Activated naive CD4-positive, alpha-beta T cell treated with anti-CD3 and anti-CD28 coated beads, Interleukin-2, amount 10 ng/mL, durations not matched to agents 7 days and 5 days (primary cell): ENCODE results near the gene TMEM219.
"Not testable (repeated sequence)": the region's sequence is repeated elsewhere in the genome, so short reads cannot be mapped to it uniquely, and the experiment has no call there.

Experiments used
- CTCF ChIA-PET: fragments of 350-600 bp; sonication (Branson Sonifier 250); formaldehyde crosslinking; loops from one replicate; lab custom pipeline; 2021; ENCODE audit warnings: antibody characterized with exemption; lab: Charles Lee
- DNase-seq: peaks from one replicate; pipeline ENCODE4 v3.0.0-alpha.2; 2020
- H3K27ac Mint-ChIP-seq: one replicate; pipeline ENCODE4 v1.8.0; 2021; ENCODE audit warnings: mild to moderate bottlenecking, moderate library complexity, mixed read lengths
- H3K27me3 Mint-ChIP-seq: one replicate; pipeline ENCODE4 v1.8.0; 2021; ENCODE audit warnings: mild to moderate bottlenecking, mixed read lengths
- H3K36me3 Mint-ChIP-seq: one replicate; pipeline ENCODE4 v1.8.0; 2021; ENCODE audit warnings: mixed read lengths
- H3K4me1 Mint-ChIP-seq: one replicate; pipeline ENCODE4 v1.8.0; 2021; ENCODE audit warnings: mixed read lengths
- H3K4me3 Mint-ChIP-seq: one replicate; pipeline ENCODE4 v1.8.0; 2021; ENCODE audit warnings: mild to moderate bottlenecking, moderate library complexity, mixed read lengths
- H3K9me3 Mint-ChIP-seq: one replicate; pipeline ENCODE4 v1.8.0; 2021; ENCODE audit warnings: mixed read lengths

Gene TMEM219

GRCh38 chr16:29927070-29927905 lies 34.6 kb upstream of the TMEM219 start:
- H3K27me3 Mint-ChIP-seq, result peaks cover 6% of the 10 kb centered on the region
- no peak for DNase-seq
- H3K4me1 Mint-ChIP-seq, result peaks cover 37% of the 10 kb centered on the region
- CTCF ChIA-PET, result interaction anchor here (0.7 to 1.3 kb wide), 3 partner anchors 78 to 225 kb away, joined by 3 to 4 read pairs (median 3); no protein-coding TSS in a partner anchor
- H3K36me3 Mint-ChIP-seq, result peaks cover 8% of the 10 kb centered on the region
- H3K4me3 Mint-ChIP-seq, result peak overlapping the region; percentile 81
- H3K9me3 Mint-ChIP-seq, result no peaks in the 10 kb centered on the region
- no peak overlapping the region for H3K27ac Mint-ChIP-seq

DNA sequence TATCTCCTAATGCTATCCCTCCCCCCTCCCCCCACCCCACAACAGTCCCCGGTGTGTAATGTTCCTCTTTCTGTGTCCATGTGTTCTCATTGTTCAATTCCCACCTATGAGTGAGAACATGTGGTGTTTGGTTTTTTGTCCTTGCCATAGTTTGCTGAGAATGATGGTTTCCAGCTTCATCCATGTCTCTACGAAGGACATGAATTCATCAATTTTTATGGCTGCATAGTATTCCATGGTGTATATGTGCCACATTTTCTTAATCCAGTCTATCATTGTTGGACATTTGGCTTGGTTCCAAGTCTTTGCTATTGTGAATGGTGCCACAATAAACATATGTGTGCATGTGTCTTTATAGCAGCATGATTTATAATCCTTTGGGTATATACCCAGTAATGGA lies 30.1 kb upstream of the TMEM219 start:
- not testable (repeated sequence) for H3K4me3 Mint-ChIP-seq, DNase-seq, H3K27ac Mint-ChIP-seq, H3K36me3 Mint-ChIP-seq, H3K9me3 Mint-ChIP-seq
- CTCF ChIA-PET, result interaction anchor here (0.6 kb wide), 1 partner anchor 29 kb away, joined by 3 read pairs; no protein-coding TSS in a partner anchor
- peaks cover 33% of the 10 kb centered on the region for H3K27me3 Mint-ChIP-seq
- H3K4me1 Mint-ChIP-seq, result peaks cover 13% of the 10 kb centered on the region

GRCh38 chr16:29940656-29941055 lies 21.2 kb upstream of the TMEM219 start:
- CTCF ChIA-PET, result no interaction called here
- DNase-seq, result no peak
- H3K4me1 Mint-ChIP-seq, result peaks cover 4% of the 10 kb centered on the region
- H3K4me3 Mint-ChIP-seq, result no peak overlapping the region
- H3K27me3 Mint-ChIP-seq, result peaks cover 44% of the 10 kb centered on the region
- no peaks in the 10 kb centered on the region for H3K36me3 Mint-ChIP-seq
- H3K27ac Mint-ChIP-seq, result no peak overlapping the region
- no peaks in the 10 kb centered on the region for H3K9me3 Mint-ChIP-seq

DNA sequence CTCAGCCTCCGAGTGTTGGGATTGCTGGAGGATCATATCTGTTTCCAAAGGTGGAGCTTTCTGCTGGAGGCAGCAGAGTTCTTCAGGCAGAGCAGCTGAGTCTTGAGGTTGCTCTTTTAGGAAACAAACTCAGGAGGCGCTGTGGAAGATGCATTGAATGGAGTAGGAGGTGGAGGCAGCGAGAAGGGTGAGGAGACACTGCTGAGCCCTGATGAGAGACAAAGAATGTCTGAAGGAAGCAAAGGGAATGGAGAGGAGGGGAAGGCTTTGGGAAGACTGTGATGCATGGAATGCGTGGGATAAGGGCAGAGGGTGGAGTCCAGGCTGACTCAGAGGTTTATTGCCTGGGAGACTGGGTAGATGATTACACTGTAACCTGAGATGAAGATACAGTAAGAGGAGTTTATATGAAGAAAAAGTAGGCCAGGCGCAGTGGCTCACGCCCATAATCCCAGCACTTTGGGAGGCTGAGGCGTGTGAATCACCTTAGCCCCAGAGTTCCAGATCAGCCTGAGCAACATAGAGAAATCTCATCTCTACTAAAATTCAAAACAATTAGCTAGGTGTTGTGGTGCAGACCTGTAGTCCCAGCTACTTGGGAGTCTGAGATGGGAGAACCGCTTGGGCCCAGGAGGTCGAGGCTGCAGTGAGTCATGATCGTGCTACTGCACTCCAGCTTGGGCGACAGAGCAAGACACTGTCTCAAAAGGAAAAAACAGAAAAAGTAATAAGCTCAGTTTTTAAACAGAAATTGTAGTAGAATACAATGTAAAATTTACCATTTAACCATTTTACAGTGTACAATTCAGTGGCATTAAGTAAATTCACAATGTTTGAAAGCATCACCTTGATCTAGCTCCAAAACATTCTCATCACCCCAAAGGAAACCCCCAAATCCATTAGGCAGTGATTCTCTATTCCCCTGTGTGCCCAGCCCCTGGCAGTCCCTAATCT lies 17.8 kb upstream of the TMEM219 start:
- no peaks in the 10 kb centered on the region for H3K36me3 Mint-ChIP-seq
- no peak overlapping the region for H3K27ac Mint-ChIP-seq
- no peak for DNase-seq
- no peak overlapping the region for H3K4me3 Mint-ChIP-seq
- no peaks in the 10 kb centered on the region for H3K9me3 Mint-ChIP-seq
- H3K4me1 Mint-ChIP-seq, result peaks cover 4% of the 10 kb centered on the region
- peaks cover 30% of the 10 kb centered on the region for H3K27me3 Mint-ChIP-seq
- CTCF ChIA-PET, result interaction anchor here (0.6 kb wide), 1 partner anchor 7 kb away, joined by 4 read pairs; no protein-coding TSS in a partner anchor

DNA sequence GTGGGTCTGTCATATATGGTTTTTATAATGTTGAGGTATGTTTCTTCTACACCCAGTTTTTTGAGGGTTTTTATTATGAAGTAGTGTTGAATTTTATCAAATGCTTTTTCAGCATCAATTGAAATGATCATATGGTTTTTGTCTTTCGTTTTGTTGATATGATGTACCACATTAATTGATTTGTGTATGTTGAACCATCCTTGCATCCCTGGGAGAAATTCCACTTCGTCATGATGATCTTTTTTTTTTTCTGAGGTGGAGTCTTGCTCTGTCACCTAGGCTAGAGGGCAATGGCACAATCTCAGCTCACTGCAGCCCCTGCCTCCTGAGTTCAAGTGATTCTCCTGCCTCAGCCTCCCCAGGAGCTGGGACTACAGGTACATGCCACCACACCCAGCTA lies 14.0 kb upstream of the TMEM219 start:
- no peaks in the 10 kb centered on the region for H3K36me3 Mint-ChIP-seq
- CTCF ChIA-PET, result interaction anchor here (0.8 kb wide), 1 partner anchor 58 kb away, joined by 3 read pairs; no protein-coding TSS in a partner anchor
- no peak overlapping the region for H3K4me3 Mint-ChIP-seq
- peaks cover under 1% of the 10 kb centered on the region for H3K4me1 Mint-ChIP-seq
- no peak for DNase-seq
- H3K9me3 Mint-ChIP-seq, result peaks cover 4% of the 10 kb centered on the region
- peaks cover 25% of the 10 kb centered on the region for H3K27me3 Mint-ChIP-seq
- H3K27ac Mint-ChIP-seq, result no peak overlapping the region

DNA sequence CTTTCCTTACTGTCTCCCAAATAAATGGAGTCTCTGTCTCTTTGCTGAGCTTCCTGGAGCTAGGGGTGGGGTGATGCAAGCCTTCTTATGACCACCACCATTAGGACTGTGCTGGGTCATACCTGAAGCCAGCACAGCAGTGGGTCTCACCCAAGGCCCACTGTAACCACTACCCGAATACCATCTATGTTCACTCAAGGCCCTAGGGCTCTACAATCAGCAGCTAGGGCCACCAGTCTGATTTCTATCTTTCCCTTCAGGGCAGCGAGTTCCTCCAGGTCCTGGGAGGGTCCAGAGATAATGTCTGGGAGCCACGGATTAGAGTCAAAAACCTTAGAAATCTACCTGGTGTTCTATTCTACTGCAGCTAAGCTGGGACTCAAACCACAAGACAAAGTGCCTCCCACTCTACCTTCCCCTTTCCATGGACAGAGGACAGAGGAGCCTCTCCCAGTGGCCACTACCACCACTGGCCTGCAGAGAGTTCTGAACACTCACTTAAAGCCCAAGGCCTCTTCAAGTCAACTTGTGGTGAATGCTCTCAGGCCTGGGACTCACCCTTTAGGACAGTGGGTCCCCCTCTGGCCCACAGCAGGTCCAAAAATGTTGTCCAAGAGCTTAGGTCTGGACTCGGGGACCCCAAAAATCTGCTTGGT lies 10.9 kb upstream of the TMEM219 start:
- Mint-ChIP-seq H3K9me3 (peaks cover 4% of the 10 kb centered on the region), H3K36me3 (no peaks in the 10 kb centered on the region), H3K27me3 (peaks cover 22% of the 10 kb centered on the region), H3K4me1 (no peaks in the 10 kb centered on the region), H3K27ac (no peak overlapping the region), H3K4me3 (no peak overlapping the region)
- CTCF ChIA-PET, result interaction anchor here (0.8 kb wide), 1 partner anchor 7 kb away, joined by 4 read pairs; no protein-coding TSS in a partner anchor
- DNase-seq, result no peak

DNA sequence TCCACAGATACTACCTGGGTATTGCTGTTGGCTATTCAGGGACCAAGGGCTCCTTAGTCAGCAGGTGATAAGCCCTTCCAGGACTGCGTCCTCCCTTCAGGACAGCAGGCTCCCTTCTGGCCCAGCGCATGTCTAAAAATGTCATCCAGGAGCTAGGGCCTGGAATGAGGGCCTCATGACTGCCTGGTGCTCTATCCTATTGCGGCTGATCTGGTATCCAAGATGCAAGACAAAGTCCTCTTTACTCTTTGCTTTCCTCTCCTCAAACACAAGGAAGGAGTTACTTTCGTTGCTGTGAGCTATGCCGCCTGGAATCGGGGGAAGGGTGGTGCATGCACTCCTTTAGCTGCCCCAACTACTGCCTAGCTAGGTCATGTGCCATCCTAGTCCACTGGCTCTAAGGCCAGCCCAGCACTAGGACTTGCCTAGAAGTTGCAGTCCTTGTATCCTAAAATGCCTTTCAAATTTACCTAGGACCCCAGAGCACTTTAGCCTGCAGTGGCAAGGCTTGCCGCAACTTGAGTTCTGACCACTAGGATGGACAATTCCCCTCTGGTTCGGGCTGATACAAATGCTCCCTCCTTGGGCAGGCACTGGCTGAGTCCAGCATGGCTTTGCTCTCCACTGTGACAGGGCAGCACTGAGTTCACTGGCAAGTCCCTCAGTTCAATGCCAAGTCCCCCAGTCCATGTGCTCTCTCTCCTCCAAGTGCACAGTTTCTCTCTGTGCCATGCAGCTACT lies 10.1 kb upstream of the TMEM219 start:
- H3K9me3 Mint-ChIP-seq, result peaks cover 4% of the 10 kb centered on the region
- H3K27me3 Mint-ChIP-seq, result peaks cover 23% of the 10 kb centered on the region
- no peak for DNase-seq
- H3K36me3 Mint-ChIP-seq, result no peaks in the 10 kb centered on the region
- no peak overlapping the region for H3K27ac Mint-ChIP-seq
- CTCF ChIA-PET, result interaction anchor here (0.8 kb wide), 1 partner anchor 8 kb away, joined by 4 read pairs; no protein-coding TSS in a partner anchor
- H3K4me1 Mint-ChIP-seq, result no peaks in the 10 kb centered on the region
- H3K4me3 Mint-ChIP-seq, result no peak overlapping the region

DNA sequence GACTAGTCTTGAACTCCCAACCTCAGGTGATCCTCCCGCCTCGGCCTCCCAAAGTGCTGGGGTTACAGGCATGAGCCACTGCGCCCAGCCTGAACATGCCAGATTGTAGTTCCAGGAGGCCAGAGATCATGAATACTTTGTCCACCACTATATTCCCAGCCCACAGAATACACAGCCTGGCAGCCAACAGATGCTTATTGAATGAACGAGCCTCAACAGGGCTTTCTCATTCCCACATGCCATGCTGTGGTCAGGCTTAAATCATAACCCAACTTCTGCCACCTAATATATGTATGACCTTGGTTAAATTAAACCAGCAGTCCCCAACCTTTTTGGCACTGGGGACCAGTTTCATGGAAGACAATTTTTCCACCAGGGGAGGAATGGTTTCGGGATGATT lies 3.1 kb upstream of the TMEM219 start:
- H3K4me3 Mint-ChIP-seq, result no peak overlapping the region
- H3K36me3 Mint-ChIP-seq, result peaks cover 8% of the 10 kb centered on the region
- CTCF ChIA-PET, result no interaction called here
- no peaks in the 10 kb centered on the region for H3K9me3 Mint-ChIP-seq
- DNase-seq, result no peak
- peaks cover 23% of the 10 kb centered on the region for H3K4me1 Mint-ChIP-seq
- H3K27ac Mint-ChIP-seq, result no peak overlapping the region
- peaks cover 12% of the 10 kb centered on the region for H3K27me3 Mint-ChIP-seq

DNA sequence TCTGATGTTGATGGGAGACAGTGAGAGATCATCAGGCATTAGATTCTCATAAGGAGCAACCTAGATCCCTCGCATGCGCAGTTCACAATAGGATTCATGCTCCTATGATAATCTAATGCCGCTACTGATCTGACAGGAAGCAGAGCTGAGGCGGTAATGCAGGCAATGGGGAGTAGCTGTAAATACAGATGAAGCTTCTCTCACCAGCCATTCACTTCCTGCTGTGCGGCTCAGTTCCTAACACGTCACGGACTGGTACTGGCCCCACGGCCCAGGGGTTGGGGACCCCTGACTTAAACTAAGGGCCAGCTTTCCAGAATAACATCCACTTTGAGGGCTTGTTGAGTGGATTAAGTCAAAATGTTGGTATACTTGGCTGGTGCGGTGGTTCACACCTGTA lies 2.6 kb upstream of the TMEM219 start:
- peak overlapping the region; percentile 55 for H3K27ac Mint-ChIP-seq
- CTCF ChIA-PET, result no interaction called here
- peaks cover 8% of the 10 kb centered on the region for H3K27me3 Mint-ChIP-seq
- no peak overlapping the region for H3K4me3 Mint-ChIP-seq
- peaks cover 23% of the 10 kb centered on the region for H3K4me1 Mint-ChIP-seq
- no peaks in the 10 kb centered on the region for H3K9me3 Mint-ChIP-seq
- peaks cover 8% of the 10 kb centered on the region for H3K36me3 Mint-ChIP-seq
- no peak for DNase-seq

- H3K27ac Mint-ChIP-seq, DNase-seq, CTCF ChIA-PET, H3K4me3 Mint-ChIP-seq, H3K9me3 Mint-ChIP-seq, H3K27me3 Mint-ChIP-seq: not testable (repeated sequence)
- H3K4me1 Mint-ChIP-seq, result peaks cover 23% of the 10 kb centered on the region
- peaks cover 11% of the 10 kb centered on the region for H3K36me3 Mint-ChIP-seq
Observed at GRCh38 chr16:29959821-29960220, 2.1 kb upstream of the TMEM219 start.

GRCh38 chr16:29961127-29961478 lies 776 bp upstream of the TMEM219 start:
- Mint-ChIP-seq H3K4me3 (peak overlapping the region; percentile 88), H3K36me3 (peaks cover 15% of the 10 kb centered on the region), H3K4me1 (peaks cover 24% of the 10 kb centered on the region), H3K27me3 (peaks cover 8% of the 10 kb centered on the region), H3K27ac (peak overlapping the region; percentile 90), H3K9me3 (no peaks in the 10 kb centered on the region)
- CTCF ChIA-PET, result interaction anchor here (0.6 to 1.9 kb wide), 3 partner anchors 13 to 70 kb away, joined by 3 to 9 read pairs (median 5); partner anchors contain the start of gene TAOK2
- no peak for DNase-seq

GRCh38 chr16:29962344-29962994 lies 590 bp downstream of the TMEM219 start:
- DNase-seq, result no peak
- CTCF ChIA-PET, result interaction anchor here (0.6 to 1.9 kb wide), 4 partner anchors 12 to 634 kb away, joined by 3 to 9 read pairs (median 3); partner anchors contain the start of genes ASPHD1 and TAOK2
- peaks cover 15% of the 10 kb centered on the region for H3K36me3 Mint-ChIP-seq
- H3K4me1 Mint-ChIP-seq, result peaks cover 25% of the 10 kb centered on the region
- H3K27me3 Mint-ChIP-seq, result no peaks in the 10 kb centered on the region
- no peaks in the 10 kb centered on the region for H3K9me3 Mint-ChIP-seq
- H3K4me3 Mint-ChIP-seq, result peak overlapping the region; percentile 88
- H3K27ac Mint-ChIP-seq, result peak overlapping the region; percentile 87
